ENCODE results near the gene NUP133.
"Not testable (repeated sequence)": the region's sequence is repeated elsewhere in the genome, so short reads cannot be mapped to it uniquely, and the experiment has no call there.

Gene NUP133

GRCh38 chr1:229411434-229412055 lies 96.6 kb downstream of the NUP133 start:
- DNase-seq: no peak

DNA sequence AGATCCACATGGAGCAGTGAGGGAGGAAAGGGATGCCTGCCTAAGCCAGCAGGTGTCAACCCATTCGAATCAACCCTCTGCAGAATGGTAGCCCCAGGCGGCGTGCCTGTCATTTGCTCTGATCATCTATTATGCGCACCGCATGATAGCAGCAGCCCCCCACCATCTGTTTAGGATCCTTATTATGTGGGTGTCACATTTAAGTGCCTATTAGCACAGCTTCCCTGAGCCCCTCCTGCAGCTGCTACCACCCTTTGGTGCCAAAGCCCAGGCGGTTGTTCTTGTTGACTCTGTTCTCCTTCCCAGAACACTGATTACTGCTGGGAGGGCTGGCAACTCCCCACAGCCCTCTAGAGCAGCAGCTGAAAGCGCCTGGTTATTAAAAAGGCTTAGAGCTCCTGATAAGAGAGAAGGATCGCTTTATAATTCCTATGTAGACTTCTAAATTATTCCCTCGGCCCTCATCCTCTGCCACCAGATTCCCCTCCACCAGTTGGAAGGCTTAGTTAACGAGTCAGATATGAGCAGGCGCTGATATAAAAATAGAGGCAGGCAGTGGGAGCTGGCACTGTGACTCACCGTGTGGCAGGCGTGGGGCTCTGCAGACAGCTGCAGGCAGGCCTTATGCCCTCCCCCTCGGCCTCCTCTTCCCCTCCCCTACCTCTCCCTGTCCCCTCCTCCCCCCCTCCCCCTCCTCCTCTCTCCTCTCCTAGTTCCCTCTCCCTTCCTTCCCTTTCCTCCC lies 97.3 kb downstream of the NUP133 start:
- DNase-seq: no peak

GRCh38 chr1:229410370-229410691 lies 97.8 kb downstream of the NUP133 start:
- DNase-seq: no peak

DNA sequence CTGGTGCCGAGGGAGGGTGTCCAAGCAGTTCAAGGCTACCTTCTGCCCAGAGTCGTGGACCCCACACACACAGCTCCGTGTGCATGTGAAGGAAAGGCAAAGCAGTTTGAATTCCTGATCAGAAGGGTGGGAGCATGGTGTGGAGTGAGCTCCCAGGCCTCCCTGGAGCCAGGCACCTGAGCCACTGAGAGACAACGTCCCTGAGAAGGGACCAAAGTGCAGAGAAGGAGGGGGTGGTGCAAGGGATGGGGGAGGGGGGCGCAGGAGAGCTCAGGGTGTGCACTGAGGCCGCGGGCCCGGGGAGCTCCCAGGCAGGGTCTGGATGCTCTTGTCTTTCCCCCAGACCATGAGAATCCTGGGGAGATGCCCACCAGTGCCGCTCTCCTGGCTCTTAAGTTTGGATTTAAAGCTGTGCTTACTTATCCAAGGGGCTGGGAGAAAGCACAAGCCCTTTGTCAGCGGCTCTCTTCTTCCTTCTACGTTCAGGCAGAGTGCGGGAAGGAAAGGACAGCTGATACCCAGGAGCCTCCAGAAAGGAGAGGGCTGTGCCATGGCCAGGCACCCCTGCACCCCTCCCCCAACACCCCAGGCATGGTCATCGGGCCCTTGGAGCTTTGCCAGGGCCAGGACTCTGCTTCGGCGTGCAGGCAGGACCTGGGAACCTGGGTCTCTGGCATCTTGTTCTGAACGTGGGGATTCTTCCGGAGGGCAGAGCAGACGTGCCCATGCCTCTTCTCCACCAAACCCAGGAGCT lies 98.3 kb downstream of the NUP133 start:
- no peak for DNase-seq

GRCh38 chr1:229408458-229409037 lies 99.6 kb downstream of the NUP133 start:
- DNase-seq: no peak

- DNase-seq: no peak
Measured at GRCh38 chr1:229407206-229408026, 100.7 kb downstream of the NUP133 start.

DNA sequence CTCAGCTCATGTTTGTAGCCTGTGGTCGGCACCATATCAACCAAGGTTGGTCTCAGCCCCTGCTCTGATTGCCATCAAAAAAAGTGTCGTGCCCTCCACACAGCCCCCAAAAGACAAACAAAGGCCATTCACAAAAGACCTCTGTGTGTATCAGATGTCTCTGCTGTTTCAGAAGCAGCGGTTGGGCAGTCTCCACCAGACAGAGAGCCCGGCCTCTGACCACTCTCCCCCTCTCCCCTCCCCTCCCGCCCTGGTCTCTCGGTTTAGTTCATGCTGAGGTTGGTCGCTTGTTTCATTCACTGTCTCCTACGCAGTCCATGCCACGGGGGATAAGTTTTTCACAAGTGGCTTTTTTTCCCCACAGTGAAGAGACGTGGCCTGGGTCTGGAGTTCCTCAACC lies 101.3 kb downstream of the NUP133 start:
- no peak for DNase-seq

- DNase-seq: no peak
Measured at GRCh38 chr1:229403573-229403972, 104.6 kb downstream of the NUP133 start.

GRCh38 chr1:229402993-229403392 lies 105.1 kb downstream of the NUP133 start:
- no peak for DNase-seq

DNA sequence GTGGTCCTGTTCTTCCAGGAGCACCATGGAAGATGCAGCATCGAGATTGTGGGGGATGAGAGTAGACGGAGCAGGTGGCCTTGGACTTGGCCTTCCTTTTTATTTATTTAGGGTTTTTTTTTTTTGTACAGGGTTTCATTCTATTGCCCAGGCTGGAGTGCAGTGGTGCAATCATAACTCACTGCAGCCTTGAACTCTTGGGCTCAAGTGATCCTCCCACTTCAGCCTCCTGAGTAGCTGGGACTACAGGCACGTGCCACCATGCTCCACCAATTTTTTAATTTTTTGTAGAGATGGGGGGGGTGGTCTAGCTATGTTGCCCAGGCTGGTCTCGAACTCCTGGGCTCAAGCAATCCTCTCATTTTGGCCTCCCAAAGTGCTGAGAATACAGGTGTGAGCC lies 105.8 kb downstream of the NUP133 start:
- not testable (repeated sequence) for DNase-seq

DNA sequence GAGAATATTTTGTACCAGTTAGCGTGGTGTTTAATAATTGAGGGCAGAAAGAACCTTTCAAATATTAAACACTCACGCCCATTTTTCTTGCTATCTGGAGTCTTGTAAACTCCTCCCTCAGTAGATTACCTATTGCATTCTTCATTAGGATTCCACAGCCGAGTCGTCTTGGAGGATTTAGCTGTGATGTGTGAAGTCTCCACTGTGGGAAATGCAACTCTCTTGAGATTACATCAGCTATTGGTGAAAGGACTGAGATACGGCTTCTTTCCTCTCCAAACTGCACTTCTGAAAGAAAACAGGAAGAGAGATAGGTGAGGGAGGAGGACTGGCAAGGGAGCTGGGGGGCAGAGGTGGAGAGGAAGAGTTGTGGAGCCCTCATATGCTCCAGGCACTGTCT lies 110.4 kb downstream of the NUP133 start:
- no peak for DNase-seq

- no peak for DNase-seq
Measured at GRCh38 chr1:229396585-229397206, 111.4 kb downstream of the NUP133 start.

GRCh38 chr1:229394517-229394916 lies 113.6 kb downstream of the NUP133 start:
- not testable (repeated sequence) for DNase-seq

DNA sequence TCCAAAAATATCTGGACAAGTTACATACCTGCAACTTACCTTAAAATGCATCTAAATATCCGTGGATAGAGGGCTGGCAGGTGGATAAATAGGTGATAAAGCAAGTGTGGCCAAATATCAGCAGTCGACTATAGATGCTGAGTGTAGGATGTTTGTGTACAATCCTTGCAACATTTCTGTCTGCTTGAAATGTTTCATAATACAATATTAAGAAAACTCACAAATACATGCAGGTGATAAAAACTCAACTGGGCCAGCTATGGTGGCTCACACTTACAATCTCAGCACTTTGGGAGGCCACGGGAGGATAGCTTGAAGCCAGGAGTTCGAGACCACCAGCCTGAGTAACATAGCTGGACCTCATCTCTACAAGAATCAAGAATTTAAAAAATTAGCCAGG lies 115.2 kb downstream of the NUP133 start:
- DNase-seq: no peak

Measured in activated CD4-positive, alpha-beta T cell treated with anti-CD3 and anti-CD28 coated beads for 4 hours (primary cell).